PFSK-1 (cell line): Measurements from ENCODE around the gene BRCC3.

Experiments
- POLR2AphosphoS5 ChIP-seq: IDR thresholded peaks from 2 replicates; pipeline ENCODE4 v1.6.1; 2012; ENCODE audit warnings: low read depth, mild to moderate bottlenecking, control low read depth, low read length, moderate library complexity
- REST ChIP-seq, 2 experiments: IDR thresholded peaks; 2 replicates each; pipeline versions ENCODE4 v1.6.1 to v1.8.0; 2011 to 2012; ENCODE audit warnings: low read depth in 2 of 2, low read length in 2 of 2, control low read depth in 1 of 2, inconsistent platforms in 1 of 2, mild to moderate bottlenecking in 1 of 2, moderate library complexity in 1 of 2; ENCODE audit not compliant: insufficient read depth in 1 of 2

GRCh38 chrX:155070663-155070974 is 689 bp upstream of the BRCC3 start:
- TF ChIP-seq REST (IDR thresholded peaks at IDR 0.05; ENCODE audit: insufficient read depth in 1 of 2, low read depth in 2 of 2, low read length in 2 of 2) (no peak), POLR2AphosphoS5 (no peak)
